Activated naive CD4-positive, alpha-beta T cell treated with Interleukin-2 at 50 U/mL for 16 hours (primary cell): Measurements from ENCODE around the gene ZNF705A.
"Not testable (repeated sequence)": the region's sequence is repeated elsewhere in the genome, so short reads cannot be mapped to it uniquely, and the experiment has no call there.

ENCODE experiments used
- DNase-seq: peaks from one replicate; pipeline ENCODE4 v3.0.0-alpha.2; 2020

Gene ZNF705A

GRCh38 chr12:8156845-8157244, at the start of gene ZNF705A:
Gene ZNF705A (plus strand): TSS chr12:8157015. CDS start chr12:8172626, 15,611 bp downstream.
- DNase-seq, result no peak

DNA sequence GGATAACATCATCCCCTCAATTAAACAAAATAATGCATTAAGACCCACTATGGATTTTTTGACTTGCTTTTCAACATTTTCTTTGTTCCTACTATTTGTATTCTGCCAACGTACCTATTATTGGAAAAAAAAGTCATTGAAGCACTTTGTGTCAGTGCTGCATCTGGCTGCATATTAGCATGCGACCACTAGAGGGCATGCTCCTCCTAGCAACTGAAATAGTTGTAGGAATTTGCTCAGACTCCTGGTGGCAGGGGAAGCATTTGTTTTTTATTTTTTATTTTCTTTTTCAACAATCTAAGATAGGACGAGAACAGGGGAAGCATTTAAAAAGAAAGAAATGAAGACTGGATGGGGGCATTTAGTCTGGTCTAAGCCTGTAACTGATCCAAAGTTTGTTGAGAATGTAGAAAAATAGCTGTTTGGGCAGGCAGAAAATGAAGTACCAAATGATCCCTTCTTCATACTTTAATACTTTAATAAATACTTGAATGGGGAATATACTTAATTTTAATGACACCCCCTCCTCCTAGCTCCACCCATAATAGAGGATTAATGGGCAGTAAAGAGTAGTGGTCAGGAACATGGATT, 47.9 kb upstream of the ZNF705A start:
- peak; percentile 79 for DNase-seq

DNA sequence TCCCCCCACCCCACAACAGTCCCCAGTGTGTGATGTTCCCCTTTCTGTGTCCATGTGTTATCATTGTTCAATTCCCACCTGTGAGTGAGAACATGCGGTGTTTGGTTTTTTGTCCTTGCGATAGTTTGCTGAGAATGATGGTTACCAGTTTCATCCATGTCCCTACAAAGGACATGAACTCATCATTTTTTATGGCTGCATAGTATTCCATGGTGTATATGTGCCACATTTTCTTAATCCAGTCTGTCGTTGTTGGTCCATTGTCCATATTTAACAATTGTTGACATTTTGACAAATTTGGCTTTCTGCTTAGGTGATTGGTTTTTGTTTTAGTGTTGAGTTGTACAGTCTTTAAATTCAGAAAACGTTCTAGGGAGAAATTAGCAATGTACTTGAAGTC, 43.7 kb upstream of the ZNF705A start:
- DNase-seq, result not testable (repeated sequence)

DNA sequence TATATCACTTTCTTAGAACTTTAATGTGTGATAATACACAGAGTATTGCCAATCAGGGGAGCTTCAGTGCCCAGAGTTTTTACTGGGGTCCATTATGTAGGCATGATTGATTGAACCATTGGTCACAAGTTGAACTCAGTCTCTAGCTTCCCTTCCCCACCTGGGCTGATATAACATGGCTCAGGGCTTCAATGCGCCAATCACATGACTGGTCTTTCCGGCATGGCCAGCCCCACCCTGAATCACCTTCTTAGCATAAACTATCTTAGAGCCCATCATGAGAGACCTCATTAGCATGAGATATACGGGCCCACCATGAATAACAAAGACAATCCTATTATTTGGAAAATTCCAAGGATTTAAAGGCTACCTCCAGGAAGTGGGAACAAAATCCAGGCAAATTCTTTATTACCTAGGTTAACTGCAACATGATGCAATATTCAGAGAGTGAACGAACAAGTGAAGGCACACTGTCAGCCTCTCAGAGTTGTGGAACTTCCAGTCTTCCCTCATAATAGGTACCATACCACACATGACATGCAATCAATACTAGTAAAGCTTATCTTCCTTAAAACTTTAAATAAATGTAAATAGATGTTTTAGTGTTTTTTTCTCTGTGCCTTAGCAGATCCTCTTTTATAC, 36.6 kb upstream of the ZNF705A start:
- DNase-seq, result no peak

- DNase-seq, result no peak
Measured at GRCh38 chr12:8123124-8123912, 33.5 kb upstream of the ZNF705A start, which contains the start of gene CLEC4A. Gene CLEC4A (plus strand): TSS chr12:8123617. CDS start chr12:8123879, 262 bp downstream.

DNA sequence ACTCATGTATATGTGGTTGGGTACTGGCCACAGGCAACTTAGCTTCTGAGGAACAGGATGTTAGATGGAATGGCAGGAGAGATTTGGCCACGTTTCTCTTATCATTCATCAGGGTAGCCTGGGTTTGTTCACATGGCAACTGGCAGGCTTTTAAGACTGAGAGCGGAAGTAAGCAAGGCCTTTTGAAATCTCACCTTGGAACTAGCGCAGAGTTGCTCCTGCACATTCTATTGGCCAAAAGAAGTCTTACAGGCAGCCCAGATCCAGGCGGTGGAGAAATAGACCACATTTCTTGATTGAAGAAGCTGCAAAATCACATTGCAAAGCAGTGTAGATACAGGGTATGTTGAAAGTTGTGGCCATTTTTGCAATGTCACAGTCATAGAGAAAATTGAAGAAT, 29.7 kb upstream of the ZNF705A start:
- DNase-seq, result no peak

DNA sequence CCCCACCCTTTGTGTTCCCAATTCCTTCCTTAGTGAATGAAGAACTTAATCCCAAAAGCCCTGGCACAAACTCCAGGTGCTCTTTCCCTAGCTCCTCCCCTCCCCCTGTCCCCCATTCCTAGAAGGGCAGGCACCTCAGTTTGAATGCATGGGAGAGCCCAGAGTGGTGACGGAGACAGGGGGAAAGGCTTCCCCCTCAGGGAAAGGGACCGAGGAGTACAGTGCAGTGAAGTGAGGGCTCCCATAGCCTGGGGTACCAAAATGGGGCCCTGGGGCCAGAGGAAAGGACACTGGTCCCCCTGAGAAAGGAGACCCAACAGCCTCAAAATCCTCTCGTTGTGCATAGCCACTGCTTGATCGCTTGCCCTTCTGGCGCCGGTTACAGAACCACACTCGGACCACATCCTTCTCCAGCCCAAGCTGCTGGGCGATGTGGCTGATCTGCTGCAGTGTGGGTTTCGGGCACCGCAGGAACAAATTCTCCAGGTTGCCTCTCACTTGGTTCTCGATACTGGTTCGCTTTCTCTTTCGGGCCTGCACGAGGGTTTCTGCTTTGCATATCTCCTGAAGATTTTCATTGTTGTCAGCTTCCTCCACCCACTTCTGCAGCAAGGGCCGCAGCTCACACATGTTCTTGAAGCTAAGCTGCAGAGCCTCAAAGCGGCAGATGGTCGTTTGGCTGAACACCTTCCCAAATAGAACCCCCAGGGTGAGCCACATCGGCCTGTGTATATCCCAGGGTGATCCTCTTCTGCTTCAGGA, 23.0 kb upstream of the ZNF705A start:
- DNase-seq, result not testable (repeated sequence)

- DNase-seq, result not testable (repeated sequence)
Measured at GRCh38 chr12:8134398-8134930, 22.4 kb upstream of the ZNF705A start.

GRCh38 chr12:8141647-8142046, 15.2 kb upstream of the ZNF705A start:
- not testable (repeated sequence) for DNase-seq

DNA sequence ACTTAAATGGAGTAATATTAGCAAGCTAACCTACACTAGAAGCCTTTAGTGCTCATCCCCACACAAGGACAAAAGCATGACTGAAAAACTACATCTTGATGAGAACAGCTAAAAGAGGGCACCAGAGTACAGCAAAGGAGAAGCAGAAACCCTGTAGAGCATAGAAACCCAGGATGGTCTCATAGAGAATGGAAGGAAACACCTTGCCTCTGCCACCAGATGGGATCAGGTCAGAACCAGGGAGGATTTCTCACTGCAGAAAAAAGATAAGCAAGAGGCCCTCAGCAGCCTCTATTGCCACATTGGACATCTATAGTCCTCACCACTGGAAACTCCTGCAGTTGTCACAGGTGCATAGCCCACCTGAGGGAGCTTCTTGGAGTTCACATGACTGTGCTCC, 13.6 kb upstream of the ZNF705A start:
- no peak for DNase-seq

DNA sequence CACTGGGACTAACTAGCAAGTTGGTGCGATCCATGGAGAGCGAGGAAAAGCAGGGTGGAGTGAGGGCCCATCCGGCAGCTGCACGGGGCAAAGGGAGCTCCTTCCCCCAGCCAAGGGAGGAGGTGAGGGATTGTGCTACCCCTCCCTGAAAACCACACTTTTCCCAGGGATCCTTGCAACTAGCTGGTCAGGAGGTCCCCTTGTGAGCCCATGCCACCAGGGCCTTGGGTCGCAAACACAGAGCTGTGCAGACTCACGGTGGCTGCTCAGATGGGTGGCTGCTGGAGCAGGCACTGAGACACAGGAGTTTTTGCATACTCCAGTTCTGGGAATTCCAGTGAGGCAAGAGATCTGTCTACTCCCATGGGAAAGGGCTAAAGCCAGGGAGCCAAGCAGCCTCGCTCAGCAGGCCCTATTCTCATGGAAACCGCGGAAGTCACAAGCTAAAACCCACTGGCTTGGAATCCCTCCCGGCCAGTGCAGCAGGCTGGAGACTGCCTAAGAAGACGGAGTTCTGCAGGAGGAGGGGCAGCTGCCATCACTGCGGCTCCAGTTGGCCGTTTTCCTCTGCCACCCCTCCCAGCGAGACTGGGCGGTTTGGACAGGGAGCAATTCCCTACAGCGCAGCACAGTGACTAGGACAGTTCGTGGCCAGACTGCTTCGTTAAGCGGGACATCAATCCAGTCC, 10.9 kb upstream of the ZNF705A start:
- DNase-seq, result no peak

DNA sequence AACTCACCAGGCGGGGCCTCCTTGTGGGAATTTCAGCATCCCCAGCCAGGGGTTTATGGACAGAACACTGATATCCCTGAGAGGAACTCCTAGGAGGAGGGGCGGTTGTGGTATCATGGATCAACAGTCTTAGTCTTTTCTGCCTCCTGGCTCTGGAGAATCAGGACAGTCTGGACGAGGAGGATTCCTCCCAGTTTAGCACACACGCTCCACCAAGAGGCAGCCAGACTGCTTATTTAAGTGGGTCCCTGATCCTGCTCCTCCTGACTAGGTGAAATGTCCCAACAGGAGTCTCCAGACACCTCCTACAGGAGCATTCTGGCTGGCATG, 10.4 kb upstream of the ZNF705A start:
- DNase-seq, result no peak

DNA sequence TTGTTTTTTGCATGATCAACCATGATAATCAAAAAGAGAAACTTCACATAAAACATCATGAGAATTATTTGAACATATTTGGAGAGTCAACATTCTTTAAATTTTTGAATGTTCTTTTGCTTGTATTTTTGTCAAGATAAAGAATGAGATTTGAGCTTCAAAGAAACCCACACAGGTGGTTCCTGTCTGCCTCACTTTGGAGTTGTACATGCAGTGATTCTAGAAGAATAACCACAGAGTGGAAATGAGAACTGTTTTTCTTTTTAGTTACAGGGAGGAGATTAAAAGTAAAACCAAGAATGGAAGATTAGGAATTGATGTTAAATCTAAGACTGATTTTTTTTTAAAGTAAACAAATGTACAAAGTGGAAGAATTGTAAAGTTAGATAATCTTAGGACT, 2.3 kb upstream of the ZNF705A start:
- no peak for DNase-seq

GRCh38 chr12:8156416-8156815, 399 bp upstream of the ZNF705A start:
- DNase-seq, result no peak

GRCh38 chr12:8157484-8158198, 826 bp downstream of the ZNF705A start:
- DNase-seq, result no peak

GRCh38 chr12:8172911-8173310, 16.1 kb downstream of the ZNF705A start:
- DNase-seq, result not testable (repeated sequence)

DNA sequence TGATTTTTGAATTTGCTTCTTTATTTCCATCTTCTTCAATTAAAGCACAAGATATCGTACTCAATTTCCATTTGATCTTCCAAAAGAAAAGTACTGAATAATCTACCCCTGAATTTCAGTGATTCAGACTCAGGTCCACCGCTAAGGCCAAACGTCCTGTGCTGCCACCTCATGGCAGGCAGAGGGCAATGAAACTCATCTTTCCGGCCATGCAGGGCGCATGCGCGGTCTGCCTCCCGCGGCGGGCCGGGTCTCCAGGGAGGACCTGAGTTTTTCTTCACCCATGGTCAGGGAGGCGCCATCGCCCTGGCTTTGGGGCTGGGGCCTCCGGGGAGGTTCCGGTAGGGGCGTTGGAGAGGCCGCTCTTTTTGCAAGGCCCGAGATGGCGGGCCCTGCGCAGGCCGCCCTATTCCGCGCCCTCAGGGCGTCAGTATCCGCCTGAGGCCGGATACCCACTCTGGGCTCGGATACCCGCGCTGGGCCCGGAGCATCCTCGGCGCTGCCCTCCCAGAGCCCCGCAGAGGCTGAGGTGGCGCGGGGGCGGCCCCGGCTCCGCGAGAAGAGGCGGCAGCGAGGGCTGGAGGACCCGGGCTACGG, 23.3 kb downstream of the ZNF705A start:
- peak; percentile 70 for DNase-seq

- DNase-seq, result not testable (repeated sequence)
Measured at GRCh38 chr12:8181271-8181670, 24.5 kb downstream of the ZNF705A start.

GRCh38 chr12:8182923-8183322, 26.1 kb downstream of the ZNF705A start:
- not testable (repeated sequence) for DNase-seq

- not testable (repeated sequence) for DNase-seq
Measured at GRCh38 chr12:8183346-8183745, 26.5 kb downstream of the ZNF705A start.

GRCh38 chr12:8184206-8184605, 27.4 kb downstream of the ZNF705A start:
- not testable (repeated sequence) for DNase-seq
